B cell (primary cell): Measurements from ENCODE around the gene FA2H.

Experiments used
- EZH2 ChIP-seq: IDR thresholded peaks from 2 replicates; pipeline ENCODE4 v1.6.1; 2012; ENCODE audit warnings: borderline replicate concordance, low read depth, mild to moderate bottlenecking, moderate library complexity, low read length; ENCODE audit not compliant: insufficient read depth, poor library complexity, severe bottlenecking
- TF ChIP-seq, protein P1 (sequence below): fragments of 200-600 bp; IDR thresholded peaks from one replicate; pipeline ENCODE4 v1.8.0; 2022; ENCODE audit warnings: antibody characterized with exemption, mild to moderate bottlenecking

GRCh38 chr16:74737521-74737920 lies 37.1 kb downstream of the FA2H start:
- no peak for TF ChIP-seq EZH2
- TF ChIP-seq, protein P1, sequence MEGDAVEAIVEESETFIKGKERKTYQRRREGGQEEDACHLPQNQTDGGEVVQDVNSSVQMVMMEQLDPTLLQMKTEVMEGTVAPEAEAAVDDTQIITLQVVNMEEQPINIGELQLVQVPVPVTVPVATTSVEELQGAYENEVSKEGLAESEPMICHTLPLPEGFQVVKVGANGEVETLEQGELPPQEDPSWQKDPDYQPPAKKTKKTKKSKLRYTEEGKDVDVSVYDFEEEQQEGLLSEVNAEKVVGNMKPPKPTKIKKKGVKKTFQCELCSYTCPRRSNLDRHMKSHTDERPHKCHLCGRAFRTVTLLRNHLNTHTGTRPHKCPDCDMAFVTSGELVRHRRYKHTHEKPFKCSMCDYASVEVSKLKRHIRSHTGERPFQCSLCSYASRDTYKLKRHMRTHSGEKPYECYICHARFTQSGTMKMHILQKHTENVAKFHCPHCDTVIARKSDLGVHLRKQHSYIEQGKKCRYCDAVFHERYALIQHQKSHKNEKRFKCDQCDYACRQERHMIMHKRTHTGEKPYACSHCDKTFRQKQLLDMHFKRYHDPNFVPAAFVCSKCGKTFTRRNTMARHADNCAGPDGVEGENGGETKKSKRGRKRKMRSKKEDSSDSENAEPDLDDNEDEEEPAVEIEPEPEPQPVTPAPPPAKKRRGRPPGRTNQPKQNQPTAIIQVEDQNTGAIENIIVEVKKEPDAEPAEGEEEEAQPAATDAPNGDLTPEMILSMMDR, result no peak
